Erythroblast (primary cell): Measurements from ENCODE around the gene ISG20.

Experiments used
- GATA1 ChIP-seq: IDR thresholded peaks from 2 replicates; pipeline ENCODE4 v1.6.1; 2011; ENCODE audit warnings: low read depth, mild to moderate bottlenecking, control low read depth, low read length, moderate library complexity
- POLR2A ChIP-seq: IDR thresholded peaks from 2 replicates; pipeline ENCODE4 v1.6.1; 2011; ENCODE audit warnings: mild to moderate bottlenecking, low read length

DNA sequence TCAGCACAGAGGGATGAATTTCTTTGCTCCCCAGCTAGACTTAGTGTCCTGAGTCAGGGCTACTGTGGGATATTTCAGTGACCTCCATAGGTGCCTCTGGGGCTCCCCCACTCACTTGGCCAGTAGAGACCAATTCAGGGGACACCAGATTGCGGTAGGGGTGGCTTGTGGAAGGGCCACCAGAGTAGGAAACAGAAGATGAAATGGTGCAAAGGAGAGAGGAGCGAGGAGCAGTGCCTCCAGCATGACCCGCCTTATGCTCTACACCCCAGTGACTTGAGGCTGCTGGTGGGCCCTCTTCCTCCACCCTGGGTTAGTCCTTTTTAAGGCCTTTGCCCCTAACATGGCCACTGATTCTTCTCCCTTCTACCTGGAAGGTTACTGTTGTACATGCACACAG is 15.2 kb upstream of the ISG20 start:
- no peak for TF ChIP-seq POLR2A
- TF ChIP-seq GATA1: no peak
